ENCODE results near the gene GNA12. TPM values are rescaled to one million over a fixed set of nuclear protein-coding genes. Genes with fewer than 3 reads are reported as not detected.

The GNA12 gene
- total and polyA plus RNA-seq, 2 experiments from 2014 or later = 28.4 to 40.2 TPM

DNA sequence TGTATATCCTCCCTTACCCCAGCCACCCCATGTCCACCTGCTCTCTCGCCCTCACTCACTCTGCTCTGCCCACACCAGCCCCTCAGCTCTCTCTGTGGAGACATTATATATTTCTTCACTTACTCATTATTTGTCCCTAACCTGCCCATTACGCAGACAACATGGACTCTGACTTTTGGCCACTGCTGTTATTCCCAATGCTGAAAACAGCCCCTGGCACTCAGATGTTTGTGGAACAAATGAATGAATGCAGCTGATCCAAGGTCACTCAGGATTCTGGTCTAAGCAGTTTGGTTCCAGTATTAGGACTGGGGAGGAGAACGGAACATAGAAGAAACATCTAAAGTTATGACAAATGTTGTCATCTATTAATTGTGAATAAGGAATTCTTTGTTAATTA is 26.7 kb downstream of the GNA12 start:
- Histone ChIP-seq H4K20me1 (ENCODE audit: insufficient read depth, poor library complexity, severe bottlenecking) (peaks cover 6% of the 10 kb centered on the region), H3K36me3 (replicated peaks; ENCODE audit: insufficient read depth, low read depth) (no peaks in the 10 kb centered on the region), H3K9me2 (replicated peaks; ENCODE audit: insufficient read depth) (no peaks in the 10 kb centered on the region), H3K27me3 (no peaks in the 10 kb centered on the region), H3K4me2 (no peak overlapping the region), H2AFZ (no peak overlapping the region), H3K4me3 (no peak overlapping the region), H3K79me2 (peaks cover 94% of the 10 kb centered on the region), H3K27ac (no peak overlapping the region), H3K9me3 (ENCODE audit: low read depth) (no peaks in the 10 kb centered on the region), H3K4me1 (ENCODE audit: insufficient read depth) (peaks cover 27% of the 10 kb centered on the region)
- WGBS (ENCODE audit: low lambda C conversion rate, missing lambda C conversion rate) = 76% methylated on average over 3 of the region's 3 CpGs
- DNase-seq (ENCODE audit: low spot score) = no peak
- TF ChIP-seq EZH2phosphoT487 (IDR thresholded peaks at IDR 0.05; ENCODE audit: low read depth, severe bottlenecking, unreplicated experiment) (no peak), EZH2 (IDR thresholded peaks at IDR 0.05; ENCODE audit: borderline replicate concordance) (no peak)
- TF ChIP-seq, protein P1, sequence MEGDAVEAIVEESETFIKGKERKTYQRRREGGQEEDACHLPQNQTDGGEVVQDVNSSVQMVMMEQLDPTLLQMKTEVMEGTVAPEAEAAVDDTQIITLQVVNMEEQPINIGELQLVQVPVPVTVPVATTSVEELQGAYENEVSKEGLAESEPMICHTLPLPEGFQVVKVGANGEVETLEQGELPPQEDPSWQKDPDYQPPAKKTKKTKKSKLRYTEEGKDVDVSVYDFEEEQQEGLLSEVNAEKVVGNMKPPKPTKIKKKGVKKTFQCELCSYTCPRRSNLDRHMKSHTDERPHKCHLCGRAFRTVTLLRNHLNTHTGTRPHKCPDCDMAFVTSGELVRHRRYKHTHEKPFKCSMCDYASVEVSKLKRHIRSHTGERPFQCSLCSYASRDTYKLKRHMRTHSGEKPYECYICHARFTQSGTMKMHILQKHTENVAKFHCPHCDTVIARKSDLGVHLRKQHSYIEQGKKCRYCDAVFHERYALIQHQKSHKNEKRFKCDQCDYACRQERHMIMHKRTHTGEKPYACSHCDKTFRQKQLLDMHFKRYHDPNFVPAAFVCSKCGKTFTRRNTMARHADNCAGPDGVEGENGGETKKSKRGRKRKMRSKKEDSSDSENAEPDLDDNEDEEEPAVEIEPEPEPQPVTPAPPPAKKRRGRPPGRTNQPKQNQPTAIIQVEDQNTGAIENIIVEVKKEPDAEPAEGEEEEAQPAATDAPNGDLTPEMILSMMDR (IDR thresholded peaks at IDR 0.05; ENCODE audit: poor library complexity) = no peak

DNA sequence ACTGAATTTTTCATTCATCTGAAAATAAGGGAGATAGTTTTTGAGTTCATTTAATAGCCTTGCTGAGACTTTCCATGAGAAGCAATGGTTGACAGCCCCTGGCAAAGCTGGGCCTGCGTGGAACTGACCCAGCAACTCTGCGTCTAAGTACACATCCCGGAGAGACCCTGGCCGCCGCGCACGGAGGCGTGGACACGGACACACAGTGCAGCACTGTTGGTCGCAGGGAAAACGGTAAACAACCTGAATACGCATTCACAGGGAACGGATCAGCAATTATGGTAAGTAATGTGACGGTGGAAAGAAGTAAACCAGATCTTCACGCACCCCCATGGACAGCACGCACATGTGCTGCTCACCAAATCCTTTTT is 28.2 kb downstream of the GNA12 start:
- no peak overlapping the region for H3K4me2 ChIP-seq
- no peak overlapping the region for H3K27ac ChIP-seq
- H3K4me1 ChIP-seq (ENCODE audit: insufficient read depth) = peaks cover 22% of the 10 kb centered on the region
- no peaks in the 10 kb centered on the region for H3K9me2 ChIP-seq (replicated peaks; ENCODE audit: insufficient read depth)
- H2AFZ ChIP-seq = no peak overlapping the region
- peaks cover 94% of the 10 kb centered on the region for H3K79me2 ChIP-seq
- TF ChIP-seq EZH2phosphoT487 (IDR thresholded peaks at IDR 0.05; ENCODE audit: low read depth, severe bottlenecking, unreplicated experiment) (no peak), EZH2 (IDR thresholded peaks at IDR 0.05; ENCODE audit: borderline replicate concordance) (no peak)
- TF ChIP-seq, protein P1 (IDR thresholded peaks at IDR 0.05; ENCODE audit: poor library complexity) = no peak
- peaks cover 4% of the 10 kb centered on the region for H4K20me1 ChIP-seq (ENCODE audit: insufficient read depth, poor library complexity, severe bottlenecking)
- DNase-seq (ENCODE audit: low spot score) = no peak
- no peak overlapping the region for H3K4me3 ChIP-seq
- no peaks in the 10 kb centered on the region for H3K9me3 ChIP-seq (ENCODE audit: low read depth)
- WGBS (ENCODE audit: low lambda C conversion rate, missing lambda C conversion rate) = 90% methylated on average over 16 of the region's 16 CpGs
- no peaks in the 10 kb centered on the region for H3K27me3 ChIP-seq
- H3K36me3 ChIP-seq (replicated peaks; ENCODE audit: insufficient read depth, low read depth) = no peaks in the 10 kb centered on the region

DNA sequence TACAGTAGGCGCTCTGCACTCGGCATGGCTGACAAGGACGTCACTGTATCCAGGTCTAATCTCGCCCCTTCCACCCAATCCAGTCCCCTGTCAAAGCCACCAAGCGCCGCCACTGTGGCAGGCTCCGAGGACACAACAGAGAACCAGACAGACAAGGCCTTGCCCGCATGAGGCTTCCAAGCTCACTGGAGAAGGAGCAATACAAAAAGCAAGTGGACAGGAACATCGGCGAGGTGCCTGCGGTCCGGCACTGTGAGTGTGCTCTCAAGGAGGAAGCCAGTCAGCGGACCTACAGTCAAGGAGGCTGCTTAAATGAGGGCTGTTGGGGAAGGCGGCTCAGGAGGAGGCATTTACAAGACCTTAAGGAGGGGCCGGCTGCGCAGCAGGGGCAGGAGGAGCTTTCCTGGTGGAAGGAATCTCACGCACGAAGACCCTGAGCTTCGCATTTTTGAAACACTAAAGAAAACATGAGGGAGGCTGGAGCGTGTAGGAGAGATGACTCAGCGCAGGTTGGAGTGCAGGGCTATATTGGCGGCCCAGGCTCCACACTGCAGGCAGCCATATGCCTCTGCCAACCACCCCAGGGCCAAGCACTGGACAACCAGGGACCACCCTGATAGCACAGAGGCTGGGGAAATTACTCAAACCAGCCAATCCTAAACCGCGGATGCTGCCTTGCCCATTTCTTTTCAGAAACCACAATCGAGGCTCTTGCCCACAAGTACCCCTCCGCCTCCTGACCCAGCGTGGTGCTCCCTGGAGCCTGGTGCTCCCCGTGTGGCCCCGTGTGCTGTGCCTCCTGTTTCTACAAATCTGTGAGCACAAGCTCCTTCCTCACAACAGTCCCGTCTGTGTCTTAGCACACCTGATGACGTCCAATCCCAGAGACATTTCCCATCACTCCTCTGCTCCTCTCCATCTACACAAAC is 28.9 kb downstream of the GNA12 start:
- Histone ChIP-seq H3K4me1 (ENCODE audit: insufficient read depth) (peaks cover 21% of the 10 kb centered on the region), H3K79me2 (peaks cover 100% of the 10 kb centered on the region), H3K27me3 (no peaks in the 10 kb centered on the region), H4K20me1 (ENCODE audit: insufficient read depth, poor library complexity, severe bottlenecking) (no peaks in the 10 kb centered on the region), H2AFZ (no peak overlapping the region), H3K9me3 (ENCODE audit: low read depth) (no peaks in the 10 kb centered on the region), H3K27ac (peak overlapping the region; percentile 21), H3K9me2 (replicated peaks; ENCODE audit: insufficient read depth) (no peaks in the 10 kb centered on the region), H3K36me3 (replicated peaks; ENCODE audit: insufficient read depth, low read depth) (no peaks in the 10 kb centered on the region), H3K4me3 (no peak overlapping the region), H3K4me2 (no peak overlapping the region)
- no peak for TF ChIP-seq EZH2 (IDR thresholded peaks at IDR 0.05; ENCODE audit: borderline replicate concordance)
- no peak for TF ChIP-seq EZH2phosphoT487 (IDR thresholded peaks at IDR 0.05; ENCODE audit: low read depth, severe bottlenecking, unreplicated experiment)
- TF ChIP-seq, protein P1 (IDR thresholded peaks at IDR 0.05; ENCODE audit: poor library complexity) = no peak
- DNase-seq (ENCODE audit: low spot score) = peak; percentile 42
- 87% methylated on average over 31 of the region's 31 CpGs for WGBS (ENCODE audit: low lambda C conversion rate, missing lambda C conversion rate)

Data from hepatocyte (in vitro differentiated cells).